ENCODE results near the gene JCAD.
"Not testable (repeated sequence)": the region's sequence is repeated elsewhere in the genome, so short reads cannot be mapped to it uniquely, and the experiment has no call there.

The JCAD gene

GRCh38 chr10:29981510-29981909 lies 77.9 kb downstream of the JCAD start:
- H3K4me3 ChIP-seq (replicated peaks; ENCODE audit: insufficient read depth, low read length): no peak overlapping the region
- H3K27ac ChIP-seq (replicated peaks): no peak overlapping the region

GRCh38 chr10:29980084-29980483 lies 79.3 kb downstream of the JCAD start:
- no peak overlapping the region for H3K27ac ChIP-seq (replicated peaks)
- no peak for DNase-seq (ENCODE audit: low read depth in 1 of 2, low spot score in 1 of 2)
- H3K27me3 ChIP-seq (ENCODE audit: insufficient read depth, poor library complexity, severe bottlenecking): no peaks in the 10 kb centered on the region
- H3K4me3 ChIP-seq (replicated peaks; ENCODE audit: insufficient read depth, low read length): no peak overlapping the region
- TF ChIP-seq GABPA (IDR thresholded peaks at IDR 0.05; ENCODE audit: low read depth) (no peak), CTCF (IDR thresholded peaks at IDR 0.05; ENCODE audit: insufficient read depth, low read length) (no peak)

More at GRCh38 chr10:29981510-29981909, 77.9 kb downstream of the JCAD start:
- no peak for DNase-seq (ENCODE audit: low read depth in 1 of 2, low spot score in 1 of 2)
- TF ChIP-seq REST (IDR thresholded peaks at IDR 0.05; ENCODE audit: insufficient replicate concordance, low read depth) (no peak), GABPA (IDR thresholded peaks at IDR 0.05; ENCODE audit: low read depth) (no peak), CTCF (IDR thresholded peaks at IDR 0.05; ENCODE audit: insufficient read depth, low read length) (no peak), SPI1 (IDR thresholded peaks at IDR 0.05; ENCODE audit: borderline replicate concordance, low read depth) (no peak), POLR2AphosphoS5 (IDR thresholded peaks at IDR 0.05; ENCODE audit: low read depth) (no peak)
- H3K27me3 ChIP-seq (ENCODE audit: insufficient read depth, poor library complexity, severe bottlenecking): no peaks in the 10 kb centered on the region

- not testable (repeated sequence) for H3K27me3 ChIP-seq (ENCODE audit: insufficient read depth, poor library complexity, severe bottlenecking); H3K27ac ChIP-seq (replicated peaks); DNase-seq (ENCODE audit: low read depth in 1 of 2, low spot score in 1 of 2); H3K4me3 ChIP-seq (replicated peaks; ENCODE audit: insufficient read depth, low read length)
Measured at GRCh38 chr10:29979421-29979779, 80.0 kb downstream of the JCAD start.

GRCh38 chr10:29977171-29977570 lies 82.2 kb downstream of the JCAD start:
- Histone ChIP-seq H3K27me3 (ENCODE audit: insufficient read depth, poor library complexity, severe bottlenecking) (no peaks in the 10 kb centered on the region), H3K27ac (replicated peaks) (no peak overlapping the region), H3K4me3 (replicated peaks; ENCODE audit: insufficient read depth, low read length) (no peak overlapping the region)
- no peak for DNase-seq (ENCODE audit: low read depth in 1 of 2, low spot score in 1 of 2)
- TF ChIP-seq GABPA (IDR thresholded peaks at IDR 0.05; ENCODE audit: low read depth) (no peak), CTCF (IDR thresholded peaks at IDR 0.05; ENCODE audit: insufficient read depth, low read length) (no peak), POLR2AphosphoS5 (IDR thresholded peaks at IDR 0.05; ENCODE audit: low read depth) (no peak), SPI1 (IDR thresholded peaks at IDR 0.05; ENCODE audit: borderline replicate concordance, low read depth) (no peak), REST (IDR thresholded peaks at IDR 0.05; ENCODE audit: insufficient replicate concordance, low read depth) (no peak)
